NCI-H2196 (cell line): Measurements from ENCODE around the gene PITPNC1.
"Not testable (repeated sequence)": the region's sequence is repeated elsewhere in the genome, so short reads cannot be mapped to it uniquely, and the experiment has no call there.

Source experiments
- DNase-seq: peaks from one replicate; lab custom pipeline; 2025; ENCODE audit not compliant: unreplicated experiment; lab: John Stamatoyannopoulos, UW

The PITPNC1 gene

DNA sequence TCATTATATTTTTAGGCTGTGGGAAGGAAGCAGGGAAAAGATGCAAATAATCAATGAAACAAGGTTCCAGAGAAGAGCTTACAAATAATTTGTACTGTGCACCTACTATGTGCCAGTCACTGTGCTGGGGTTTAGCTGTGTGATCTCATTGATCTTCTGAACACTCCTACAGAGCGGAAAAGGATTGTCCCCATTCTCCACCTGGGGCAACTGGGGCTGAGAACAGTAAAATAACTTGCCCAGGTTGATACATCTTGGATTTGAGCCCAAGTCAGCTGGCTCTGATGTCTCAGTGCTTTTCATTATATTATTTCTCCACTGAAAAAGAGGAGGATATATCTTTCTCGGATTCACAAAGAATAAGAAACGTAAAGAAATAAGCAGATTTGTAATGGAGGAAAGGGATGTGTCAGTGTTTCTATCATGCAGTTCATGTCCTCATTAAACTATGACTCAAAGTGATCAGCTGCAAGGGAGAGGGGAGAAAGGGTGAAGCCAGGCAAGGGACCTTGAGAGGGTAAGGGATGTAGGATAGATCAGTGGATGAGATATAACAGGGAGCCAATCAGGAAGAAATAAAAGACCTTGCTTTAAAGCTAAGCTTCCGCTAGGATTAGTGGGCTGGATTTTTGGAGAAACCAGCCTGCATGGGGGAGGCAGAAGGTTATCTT lies 197.0 kb downstream of the PITPNC1 start:
- DNase-seq = no peak

DNA sequence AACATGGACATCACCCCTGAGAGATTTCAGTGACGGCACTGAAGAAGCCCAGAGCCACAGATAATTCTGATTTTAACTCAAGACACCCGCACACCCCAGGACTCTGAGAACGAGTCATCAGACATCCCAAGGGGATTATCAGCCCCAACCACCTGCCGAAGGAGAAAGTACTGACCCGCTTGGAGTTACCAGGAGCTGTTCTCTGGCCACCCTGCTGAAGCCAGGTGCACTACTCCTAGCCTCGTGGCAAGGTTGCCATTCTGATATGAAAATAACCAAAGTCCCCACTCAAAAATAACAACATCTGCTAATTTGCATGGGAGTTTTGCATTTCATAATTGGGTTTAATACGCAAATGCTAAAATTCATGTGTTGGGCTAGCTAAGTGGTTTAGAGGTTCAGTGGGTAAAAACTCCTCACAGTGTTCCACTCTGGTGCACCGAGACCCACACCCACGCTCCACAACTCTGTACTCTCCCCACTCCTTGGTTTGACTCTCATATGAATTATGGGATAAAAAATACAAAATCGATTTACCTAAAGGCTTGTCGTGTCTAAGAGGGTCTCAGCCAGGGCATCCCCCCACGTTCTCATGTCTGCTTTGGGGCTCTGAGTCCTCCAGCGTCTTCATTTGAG lies 197.7 kb downstream of the PITPNC1 start:
- DNase-seq = no peak

- no peak for DNase-seq
Observed at GRCh38 chr17:67575325-67575724, 198.2 kb downstream of the PITPNC1 start.

- DNase-seq = no peak
Observed at GRCh38 chr17:67576471-67577115, 199.5 kb downstream of the PITPNC1 start.

DNA sequence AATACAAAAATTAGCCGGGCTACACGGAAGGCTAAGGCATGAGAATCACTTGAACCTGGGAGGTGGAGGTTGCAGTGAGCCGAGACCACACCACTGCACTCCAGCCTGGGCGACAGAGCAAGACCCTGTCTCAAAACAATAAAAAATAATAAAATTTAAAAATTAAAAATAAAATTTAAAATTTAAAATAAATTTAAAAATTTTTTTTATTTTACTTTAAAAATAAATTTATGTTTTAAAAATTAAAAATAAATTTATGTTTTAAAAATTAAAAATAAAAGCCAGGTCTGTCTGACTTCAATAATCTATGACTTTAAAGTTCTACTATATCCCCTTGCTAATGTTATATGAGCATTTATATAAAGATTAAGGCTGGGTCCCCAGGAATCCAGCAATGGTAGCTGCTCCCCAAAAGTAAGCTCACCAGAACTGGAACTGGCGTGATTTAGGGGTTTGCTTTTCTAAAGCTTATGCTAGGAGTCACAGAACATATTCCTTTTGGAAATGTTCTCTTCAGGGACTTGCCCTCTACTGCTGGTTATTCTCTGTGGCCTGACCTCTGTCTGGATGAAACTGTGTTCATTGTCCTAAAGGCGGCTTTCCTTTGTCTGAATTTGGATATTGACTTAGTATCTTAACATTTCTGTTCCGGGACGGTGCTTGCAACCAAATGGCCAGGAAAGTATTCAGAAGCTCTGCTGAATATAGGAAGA lies 200.5 kb downstream of the PITPNC1 start:
- no peak for DNase-seq

- DNase-seq = no peak
Observed at GRCh38 chr17:67578142-67578457, 201.0 kb downstream of the PITPNC1 start.

DNA sequence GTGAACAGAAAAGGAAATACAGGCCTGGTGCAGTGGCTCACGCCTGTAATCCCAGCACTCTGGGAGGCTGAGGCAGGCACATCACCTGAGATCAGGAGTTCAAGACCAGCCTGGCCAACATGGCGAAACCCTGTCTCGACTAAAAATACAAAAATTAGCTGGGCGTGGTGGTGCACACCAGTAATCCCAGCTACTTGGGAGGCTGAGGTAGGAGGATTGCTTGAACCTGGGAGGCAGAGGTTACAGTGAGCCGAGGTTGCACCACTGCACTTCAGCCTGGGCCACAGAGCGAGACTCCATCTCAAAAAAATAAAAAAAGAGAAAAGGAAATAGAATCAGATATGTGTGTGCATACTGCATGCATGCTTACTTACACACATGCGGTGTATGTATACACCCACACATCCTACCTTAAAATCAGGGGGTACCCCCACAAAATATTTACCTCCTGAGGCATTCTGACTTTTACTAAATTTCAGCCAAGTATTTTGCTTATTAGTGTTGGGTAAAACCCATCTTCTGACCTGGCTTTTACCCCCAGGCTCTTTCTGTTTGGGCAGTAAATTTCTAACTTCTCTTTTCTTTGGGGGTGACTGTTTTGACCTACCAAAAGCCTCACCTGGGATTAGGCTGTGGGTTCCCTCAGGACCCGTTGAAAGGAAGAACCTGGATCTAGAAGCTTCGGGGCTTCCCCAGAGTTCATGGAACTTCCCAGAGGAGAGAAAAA lies 201.8 kb downstream of the PITPNC1 start:
- DNase-seq = not testable (repeated sequence)

- DNase-seq = peak; percentile 81
Observed at GRCh38 chr17:67582673-67583081, 205.6 kb downstream of the PITPNC1 start.

DNA sequence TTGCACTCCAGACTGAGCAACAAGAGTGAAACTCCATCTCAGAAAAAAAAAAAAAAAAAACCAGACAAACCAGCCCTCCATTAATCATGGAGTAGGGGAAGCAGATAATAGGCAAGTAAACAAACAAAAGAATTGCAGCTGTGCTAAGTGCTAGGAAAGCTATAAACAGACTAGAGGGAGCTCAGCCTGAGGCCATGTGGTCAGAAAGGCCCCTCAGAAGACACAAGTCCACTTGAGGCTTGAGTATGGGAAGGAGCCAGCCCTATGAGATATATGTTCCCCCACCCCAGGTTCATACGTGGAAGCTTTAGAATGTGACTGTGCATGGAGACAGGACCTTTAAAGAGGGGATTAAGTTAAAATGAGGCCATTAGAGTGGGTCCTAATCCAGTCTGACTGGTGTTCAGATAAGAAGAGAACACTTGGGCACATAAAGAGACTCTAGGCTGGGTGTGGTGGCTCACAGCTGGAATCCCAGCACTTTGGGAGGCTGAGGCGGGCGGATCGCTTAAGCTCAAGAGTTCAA lies 208.1 kb downstream of the PITPNC1 start:
- peak; percentile 46 for DNase-seq

DNA sequence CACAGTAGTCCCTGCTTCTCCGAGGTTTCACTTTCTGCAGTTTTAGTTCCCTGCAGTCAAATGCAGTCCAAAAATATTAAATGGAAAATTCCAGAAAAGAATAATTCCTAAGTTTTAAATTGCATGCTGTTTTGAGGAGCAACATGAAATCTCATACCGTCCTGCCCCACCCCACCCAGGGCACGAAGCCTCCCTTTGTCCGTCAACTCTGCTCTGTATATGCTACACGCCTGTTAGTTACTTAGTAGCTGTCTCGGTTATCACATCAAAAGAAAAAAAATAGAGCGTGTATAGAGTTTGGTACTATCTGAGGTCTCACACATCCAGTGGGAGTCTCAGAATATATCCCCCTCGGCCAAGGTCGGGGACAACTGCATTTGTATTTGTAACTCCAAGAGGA lies 211.2 kb downstream of the PITPNC1 start:
- DNase-seq = no peak

DNA sequence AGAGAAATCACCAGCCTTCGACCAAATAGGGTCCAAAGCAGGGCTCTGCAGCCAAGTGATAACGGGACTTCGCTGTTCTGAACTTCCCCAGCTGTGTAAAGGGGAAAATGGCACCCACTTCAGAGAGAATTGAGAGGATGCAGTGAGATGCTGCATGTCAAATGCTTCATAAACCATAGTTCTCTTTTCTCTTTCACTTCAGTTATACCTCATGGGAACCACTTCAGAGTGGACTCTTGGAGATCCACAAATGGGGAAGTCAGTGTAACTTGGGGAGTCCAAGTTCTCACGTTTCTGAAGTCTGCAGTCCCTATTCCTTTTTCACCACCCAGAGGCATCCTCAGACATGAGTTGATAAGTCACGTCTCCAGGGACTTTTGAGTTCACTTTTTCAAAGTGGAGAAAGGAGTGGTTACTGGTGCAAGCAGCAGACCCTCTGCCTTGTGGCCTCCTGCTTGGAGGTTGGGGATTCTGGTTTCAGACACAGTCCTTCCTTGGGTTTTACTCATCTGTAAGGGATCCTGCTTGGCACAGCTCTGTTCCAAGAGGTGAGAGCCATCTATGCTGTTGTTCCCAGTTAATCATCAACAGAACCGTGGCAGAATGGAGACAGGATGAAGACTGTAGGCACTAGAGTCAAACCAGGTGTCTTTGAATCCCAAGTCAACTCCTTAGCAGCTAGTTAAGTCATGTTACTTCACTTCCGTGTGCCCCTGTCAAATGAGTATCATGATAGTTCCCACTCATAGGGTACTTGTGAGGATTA lies 217.2 kb downstream of the PITPNC1 start:
- no peak for DNase-seq

- DNase-seq = no peak
Observed at GRCh38 chr17:67600408-67600807, 223.3 kb downstream of the PITPNC1 start.

GRCh38 chr17:67601897-67602296 lies 224.8 kb downstream of the PITPNC1 start:
- no peak for DNase-seq

DNA sequence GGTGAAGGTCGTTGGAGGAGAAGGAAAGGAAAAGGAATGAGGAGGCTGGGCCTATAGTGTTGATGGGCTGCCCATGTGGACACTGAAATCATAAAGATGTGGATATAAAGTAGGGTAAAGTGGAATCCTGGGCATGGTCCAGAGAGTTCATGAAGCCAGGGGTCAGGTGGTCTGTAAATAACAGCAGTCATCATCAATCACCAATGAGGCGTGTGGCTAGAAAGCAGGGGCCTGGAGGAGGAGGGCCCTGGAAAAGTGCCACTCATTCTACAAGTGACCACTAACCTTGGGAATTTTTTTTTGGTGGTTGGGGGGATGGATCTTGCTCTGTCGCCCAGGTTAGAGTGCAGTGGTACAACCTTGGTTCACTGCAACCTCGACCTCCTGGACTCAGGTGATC lies 225.4 kb downstream of the PITPNC1 start:
- DNase-seq = no peak

DNA sequence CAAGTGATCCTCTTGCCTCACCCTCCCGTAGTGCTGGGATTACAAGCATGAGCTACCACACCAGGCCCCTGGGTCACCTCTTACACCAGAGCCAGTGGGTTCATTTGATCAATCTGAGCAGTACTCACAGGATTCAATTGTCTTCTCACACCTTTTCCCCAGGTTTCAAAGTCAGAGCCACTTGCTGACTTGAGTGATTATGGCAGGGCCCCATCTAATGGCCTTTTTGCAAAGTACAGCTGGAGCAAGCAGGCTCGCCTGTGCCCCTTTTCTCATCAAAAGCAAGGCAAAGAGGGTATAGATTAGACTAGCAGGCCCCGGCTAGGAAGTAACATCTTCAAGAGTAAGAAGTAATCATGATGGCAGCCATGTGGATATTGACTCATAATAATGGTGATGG lies 225.9 kb downstream of the PITPNC1 start:
- DNase-seq = peak; percentile 81

DNA sequence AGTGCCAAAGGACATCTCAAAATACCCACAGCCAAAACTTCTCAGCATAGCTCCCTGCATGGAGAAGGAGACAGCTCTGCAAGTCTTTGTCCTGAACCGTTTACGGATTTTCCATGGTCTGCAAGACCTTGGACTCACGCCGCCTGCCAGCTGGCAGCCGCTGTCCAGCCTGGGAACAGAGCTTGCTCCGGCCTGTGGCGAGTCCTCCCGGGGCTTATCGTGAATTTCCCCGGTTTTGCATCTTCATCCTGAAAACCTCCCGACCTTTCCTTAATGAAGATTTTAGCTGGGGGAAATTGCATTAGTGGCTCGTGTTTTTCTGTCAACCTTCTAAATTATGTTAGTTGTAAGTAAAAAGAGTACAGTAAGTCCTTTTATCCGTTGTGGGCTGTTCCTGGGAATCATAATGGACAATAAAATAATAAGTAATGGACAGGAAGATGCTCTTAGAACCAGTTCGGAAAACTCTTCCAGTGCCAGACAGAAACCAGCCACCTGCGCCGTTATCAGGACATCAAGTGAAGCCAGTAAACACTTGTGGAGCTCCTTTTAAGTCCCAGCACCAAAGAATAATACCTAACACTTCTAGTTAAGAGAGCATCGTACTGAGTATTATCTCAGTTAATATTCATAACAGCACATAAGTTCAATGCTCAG lies 228.3 kb downstream of the PITPNC1 start:
- DNase-seq = no peak

DNA sequence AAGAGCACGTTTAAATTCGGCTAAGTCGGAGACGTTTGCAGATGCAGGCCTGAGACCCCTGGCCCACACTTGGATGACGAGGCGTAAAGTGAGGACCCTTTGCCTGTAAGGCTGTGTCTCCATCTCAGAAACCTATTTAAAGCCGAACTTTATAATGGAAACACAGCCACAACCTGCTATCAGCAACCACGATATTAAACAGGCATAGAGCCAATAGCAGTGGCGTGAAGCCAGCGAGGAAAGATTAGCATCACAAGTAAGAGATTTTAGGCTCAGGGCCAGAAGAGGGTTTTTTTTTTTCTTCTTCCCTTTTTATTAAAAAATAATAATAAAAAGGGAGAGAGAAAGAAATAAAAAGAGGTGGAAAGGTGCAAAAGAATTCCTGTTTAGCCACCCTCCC lies 229.4 kb downstream of the PITPNC1 start:
- peak; percentile 58 for DNase-seq

DNA sequence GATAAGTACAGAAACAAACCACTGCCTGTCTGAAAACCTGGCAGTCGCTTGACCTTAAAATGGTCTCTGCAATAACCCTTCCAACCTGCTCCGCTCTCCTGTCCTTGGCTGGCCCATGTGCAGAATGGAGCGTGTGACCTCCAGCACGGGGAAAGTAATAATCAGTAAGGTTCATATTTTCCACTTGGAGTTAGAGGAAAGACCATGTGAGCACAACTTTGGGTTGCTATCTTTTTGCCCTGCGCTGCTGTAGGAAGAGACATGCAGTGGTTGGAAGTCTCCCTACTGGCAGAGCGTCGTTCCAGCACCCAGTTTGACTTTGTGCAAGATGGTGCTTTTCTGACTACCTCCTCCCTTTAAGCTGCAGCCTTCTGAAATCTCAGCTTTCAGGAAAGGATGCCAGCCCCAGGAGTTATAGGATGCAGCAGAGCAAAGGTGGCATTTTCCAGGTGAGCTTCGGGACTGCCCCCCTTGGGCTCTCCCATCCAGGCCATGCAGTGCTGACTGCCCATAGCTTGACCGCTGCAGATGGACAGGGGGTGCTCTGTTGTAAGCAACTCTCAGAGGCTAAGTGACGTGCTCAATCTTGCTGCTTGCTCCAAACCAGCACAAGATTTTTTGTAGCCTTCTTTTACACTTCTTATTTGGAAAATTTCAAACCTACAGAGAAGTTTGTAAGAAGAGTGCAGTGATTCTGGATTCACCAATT lies 230.0 kb downstream of the PITPNC1 start:
- no peak for DNase-seq

DNA sequence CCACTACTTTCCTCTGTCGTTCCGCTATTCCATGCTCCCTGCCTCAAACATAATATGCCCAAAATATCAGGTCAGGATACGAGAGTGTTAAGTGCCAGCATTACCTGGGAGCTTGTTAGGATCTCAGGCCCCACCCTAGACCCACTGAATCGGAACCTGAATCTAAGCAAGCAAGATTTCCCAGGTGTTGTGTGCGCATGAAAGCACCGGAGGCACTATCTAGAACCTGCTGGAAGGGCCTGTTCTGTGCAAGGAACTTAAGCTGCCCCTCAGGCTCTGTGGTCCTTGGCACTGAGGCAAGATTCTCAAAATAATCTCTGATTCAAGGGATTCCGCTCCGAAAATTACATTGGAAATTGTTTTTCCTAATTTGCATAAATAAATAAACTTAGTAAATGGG lies 233.0 kb downstream of the PITPNC1 start:
- DNase-seq = no peak
